ENCODE measurements around the gene CAPN14.

Gene CAPN14

DNA sequence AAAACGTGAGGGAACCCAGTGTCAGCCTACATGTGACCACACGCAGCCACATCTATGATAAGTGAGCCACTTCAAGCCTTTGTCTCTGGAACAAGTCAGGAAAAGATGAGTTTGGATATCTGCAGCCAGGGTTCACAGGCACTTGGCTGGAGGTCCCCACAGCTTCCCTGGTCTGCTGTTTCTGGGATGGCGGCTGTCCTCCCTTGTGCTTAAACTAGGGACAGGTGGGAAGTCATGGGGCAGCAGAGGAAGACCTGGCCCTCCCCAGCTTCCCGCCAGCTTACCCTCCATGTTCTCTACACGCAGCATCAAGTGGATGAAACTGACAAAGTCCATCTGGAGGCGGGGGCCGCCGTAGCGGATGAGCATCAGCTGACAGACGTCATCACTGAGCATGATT lies 40.6 kb downstream of the CAPN14 start:
- Histone ChIP-seq H3K36me3 (no peaks in the 10 kb centered on the region), H3K27ac (no peak overlapping the region), H3K4me3 (ENCODE audit: low read depth in 1 of 2, low read length in 1 of 2) (no peak overlapping the region), H3K4me1 (ENCODE audit: control insufficient read depth in 1 of 2, insufficient read depth in 1 of 2, low read depth in 1 of 2, low read length in 1 of 2) (peaks cover 6% of the 10 kb centered on the region in 2 experiments), H3K9me3 (no peaks in the 10 kb centered on the region), H3K27me3 (no peaks in the 10 kb centered on the region)
- TF ChIP-seq, protein P1, sequence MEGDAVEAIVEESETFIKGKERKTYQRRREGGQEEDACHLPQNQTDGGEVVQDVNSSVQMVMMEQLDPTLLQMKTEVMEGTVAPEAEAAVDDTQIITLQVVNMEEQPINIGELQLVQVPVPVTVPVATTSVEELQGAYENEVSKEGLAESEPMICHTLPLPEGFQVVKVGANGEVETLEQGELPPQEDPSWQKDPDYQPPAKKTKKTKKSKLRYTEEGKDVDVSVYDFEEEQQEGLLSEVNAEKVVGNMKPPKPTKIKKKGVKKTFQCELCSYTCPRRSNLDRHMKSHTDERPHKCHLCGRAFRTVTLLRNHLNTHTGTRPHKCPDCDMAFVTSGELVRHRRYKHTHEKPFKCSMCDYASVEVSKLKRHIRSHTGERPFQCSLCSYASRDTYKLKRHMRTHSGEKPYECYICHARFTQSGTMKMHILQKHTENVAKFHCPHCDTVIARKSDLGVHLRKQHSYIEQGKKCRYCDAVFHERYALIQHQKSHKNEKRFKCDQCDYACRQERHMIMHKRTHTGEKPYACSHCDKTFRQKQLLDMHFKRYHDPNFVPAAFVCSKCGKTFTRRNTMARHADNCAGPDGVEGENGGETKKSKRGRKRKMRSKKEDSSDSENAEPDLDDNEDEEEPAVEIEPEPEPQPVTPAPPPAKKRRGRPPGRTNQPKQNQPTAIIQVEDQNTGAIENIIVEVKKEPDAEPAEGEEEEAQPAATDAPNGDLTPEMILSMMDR (IDR thresholded peaks at IDR 0.05), result no peak

DNA sequence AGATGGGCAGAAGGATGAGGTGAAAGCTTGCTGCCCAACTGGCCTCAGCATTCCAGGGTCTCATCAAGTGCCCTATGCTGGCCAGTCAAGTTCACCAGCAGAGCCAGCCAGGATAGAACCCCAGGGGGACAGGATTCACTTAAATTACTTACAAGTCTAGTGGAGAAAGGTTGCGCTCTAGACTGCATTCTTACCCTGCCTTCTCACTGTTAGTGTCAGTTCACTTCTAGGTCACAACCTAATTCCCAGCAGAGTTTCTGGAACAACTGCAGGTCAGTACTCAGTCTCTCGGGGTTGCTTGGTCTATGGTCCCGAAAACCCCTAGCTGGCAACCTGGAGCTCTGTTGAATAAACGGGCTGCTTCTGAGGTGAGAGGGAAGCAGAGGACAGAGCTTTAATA lies 46.2 kb downstream of the CAPN14 start:
- H3K36me3 ChIP-seq, result no peaks in the 10 kb centered on the region
- no peaks in the 10 kb centered on the region for H3K9me3 ChIP-seq
- no peaks in the 10 kb centered on the region for H3K27me3 ChIP-seq
- TF ChIP-seq, protein P1 (IDR thresholded peaks at IDR 0.05), result no peak
- H3K27ac ChIP-seq, result no peak overlapping the region
- peaks cover 6% of the 10 kb centered on the region in 2 experiments for H3K4me1 ChIP-seq (ENCODE audit: control insufficient read depth in 1 of 2, insufficient read depth in 1 of 2, low read depth in 1 of 2, low read length in 1 of 2)
- H3K4me3 ChIP-seq (ENCODE audit: low read depth in 1 of 2, low read length in 1 of 2), result no peak overlapping the region

DNA sequence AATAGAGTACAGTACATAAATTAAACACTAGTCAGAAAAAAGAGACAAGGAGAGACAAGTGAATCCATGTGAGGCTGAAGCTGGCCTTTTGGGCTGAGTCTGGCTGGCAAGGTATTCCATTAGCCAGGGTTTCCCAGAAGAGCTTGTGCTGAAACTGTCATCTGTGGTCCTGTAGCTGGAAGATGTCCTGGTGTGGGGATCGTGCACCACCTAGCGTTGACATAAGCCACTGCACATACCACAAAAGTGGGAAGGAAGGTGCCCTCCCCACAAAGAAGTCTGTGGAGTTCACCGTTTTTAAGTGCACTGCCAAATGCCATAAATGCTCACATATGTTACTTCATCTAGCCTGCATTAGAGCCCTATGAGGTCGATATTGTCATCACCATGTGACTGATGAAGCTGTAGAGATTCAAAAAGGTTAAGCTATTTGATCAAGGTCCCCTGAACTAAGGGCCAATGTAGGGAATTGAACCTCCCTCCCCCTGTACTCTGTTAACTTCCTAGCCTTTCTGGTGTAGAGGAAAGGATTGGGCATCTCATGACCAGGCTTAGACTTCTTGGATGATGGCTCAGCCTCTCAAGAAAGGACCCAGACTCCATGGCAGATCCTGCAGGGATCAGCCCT lies 47.1 kb downstream of the CAPN14 start:
- peaks cover 6% of the 10 kb centered on the region in 2 experiments for H3K4me1 ChIP-seq (ENCODE audit: control insufficient read depth in 1 of 2, insufficient read depth in 1 of 2, low read depth in 1 of 2, low read length in 1 of 2)
- no peak overlapping the region for H3K4me3 ChIP-seq (ENCODE audit: low read depth in 1 of 2, low read length in 1 of 2)
- TF ChIP-seq, protein P1 (IDR thresholded peaks at IDR 0.05), result peak; percentile 84
- H3K27me3 ChIP-seq, result no peaks in the 10 kb centered on the region
- H3K27ac ChIP-seq, result no peak overlapping the region
- no peaks in the 10 kb centered on the region for H3K9me3 ChIP-seq
- no peaks in the 10 kb centered on the region for H3K36me3 ChIP-seq

DNA sequence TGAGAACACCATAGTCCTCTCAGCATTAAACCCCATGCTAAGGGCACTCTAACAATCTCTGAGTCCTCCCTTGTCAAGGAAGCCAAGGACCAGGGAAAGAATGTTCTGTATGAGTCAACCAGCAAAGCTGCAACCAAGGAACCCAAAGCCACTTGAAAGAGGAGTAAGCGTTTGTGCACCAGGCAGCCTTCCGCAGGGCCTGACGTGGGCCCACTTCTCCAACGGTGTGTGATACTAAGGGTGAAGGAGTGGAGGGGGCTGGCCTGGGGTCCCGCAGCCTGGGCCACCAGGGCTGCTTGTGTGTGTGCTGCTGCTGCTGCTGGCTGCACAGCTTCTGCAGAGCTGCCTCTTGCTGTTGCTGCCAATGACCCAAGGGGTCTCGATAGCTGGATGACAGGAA lies 49.0 kb downstream of the CAPN14 start:
- H3K4me3 ChIP-seq (ENCODE audit: low read depth in 1 of 2, low read length in 1 of 2), result no peak overlapping the region
- TF ChIP-seq, protein P1 (IDR thresholded peaks at IDR 0.05), result no peak
- H3K27me3 ChIP-seq, result no peaks in the 10 kb centered on the region
- no peak overlapping the region for H3K27ac ChIP-seq
- no peaks in the 10 kb centered on the region for H3K9me3 ChIP-seq
- no peaks in the 10 kb centered on the region for H3K36me3 ChIP-seq
- no peaks in the 10 kb centered on the region for H3K4me1 ChIP-seq (ENCODE audit: control insufficient read depth in 1 of 2, insufficient read depth in 1 of 2, low read depth in 1 of 2, low read length in 1 of 2)

DNA sequence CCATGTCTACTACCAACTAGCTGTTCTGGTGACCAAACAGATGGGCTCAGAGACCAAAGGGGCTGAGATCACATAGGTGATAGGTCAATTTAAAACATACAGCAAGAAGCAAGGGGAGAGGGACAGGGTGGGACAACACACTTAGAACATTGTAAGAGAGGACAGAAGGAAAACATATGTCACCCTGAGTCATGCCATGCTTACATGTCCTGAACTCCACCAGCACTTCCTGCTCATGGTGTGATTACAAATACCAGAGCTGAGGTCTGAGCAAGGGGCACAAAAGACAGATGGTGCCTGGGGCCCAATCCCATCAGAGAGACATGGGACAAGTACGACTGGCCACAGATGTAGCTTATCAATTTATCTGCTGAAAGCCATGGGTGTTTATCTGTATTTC lies 50.4 kb downstream of the CAPN14 start:
- Histone ChIP-seq H3K4me1 (ENCODE audit: control insufficient read depth in 1 of 2, insufficient read depth in 1 of 2, low read depth in 1 of 2, low read length in 1 of 2) (no peaks in the 10 kb centered on the region), H3K27me3 (no peaks in the 10 kb centered on the region), H3K9me3 (no peaks in the 10 kb centered on the region), H3K27ac (no peak overlapping the region), H3K36me3 (no peaks in the 10 kb centered on the region), H3K4me3 (ENCODE audit: low read depth in 1 of 2, low read length in 1 of 2) (no peak overlapping the region)
- TF ChIP-seq, protein P1 (IDR thresholded peaks at IDR 0.05), result no peak
